Measurements from ENCODE around the gene OR5H14. TPM values are rescaled to one million over a fixed set of nuclear protein-coding genes. Genes with fewer than 3 reads are reported as not detected.

The OR5H14 gene
- not detected in 2 replicates for total RNA-seq

GRCh38 chr3:98147179-98147578, at the start of gene OR5H14:
Gene OR5H14 (plus strand): TSS chr3:98147479. CDS start chr3:98149386, 1,907 bp downstream.

GRCh38 chr3:98130421-98130820, 16.9 kb upstream of the OR5H14 start, which contains the start of gene OR5H1:
Gene OR5H1 (plus strand): TSS chr3:98130721. CDS start chr3:98132698, 1,977 bp downstream.

GRCh38 chr3:98166396-98166795, 19.1 kb downstream of the OR5H14 start, which contains the start of gene OR5H15:
Gene OR5H15 (plus strand): TSS chr3:98166696. CDS start chr3:98168700, 2,004 bp downstream.

Other genes starting within 250 kb of the OR5H14 start
- 31.0 and 34.0 TPM in 2 replicates for gene RIOX2, start 175.0 kb upstream of the OR5H14 start, total RNA-seq
- not detected in 2 replicates for gene GABRR3, start 112.2 kb upstream of the OR5H14 start, total RNA-seq
- gene OR5AC2, start 60.3 kb upstream of the OR5H14 start, total RNA-seq: not detected in 2 replicates
- not detected in 2 replicates for gene OR5H1, start 16.8 kb upstream of the OR5H14 start, total RNA-seq
- not detected in 2 replicates for gene OR5H15, start 19.2 kb downstream of the OR5H14 start, total RNA-seq
- gene OR5H6, start 116.8 kb downstream of the OR5H14 start, total RNA-seq: not detected in 2 replicates
- gene OR5H2, start 135.0 kb downstream of the OR5H14 start, total RNA-seq: not detected in 2 replicates
- not detected in 2 replicates for gene OR5K4, start 206.4 kb downstream of the OR5H14 start, total RNA-seq
- not detected in 2 replicates for gene OR5K3, start 243.2 kb downstream of the OR5H14 start, total RNA-seq